NCI-H1105 (cell line): ENCODE results near the gene ROR2.
A peak's percentile ranks its signal among the peaks of the same experiment; 100 is the strongest.

Source experiments
- DNase-seq: peaks from one replicate; lab custom pipeline; 2025; lab: John Stamatoyannopoulos, UW

The ROR2 gene

DNA sequence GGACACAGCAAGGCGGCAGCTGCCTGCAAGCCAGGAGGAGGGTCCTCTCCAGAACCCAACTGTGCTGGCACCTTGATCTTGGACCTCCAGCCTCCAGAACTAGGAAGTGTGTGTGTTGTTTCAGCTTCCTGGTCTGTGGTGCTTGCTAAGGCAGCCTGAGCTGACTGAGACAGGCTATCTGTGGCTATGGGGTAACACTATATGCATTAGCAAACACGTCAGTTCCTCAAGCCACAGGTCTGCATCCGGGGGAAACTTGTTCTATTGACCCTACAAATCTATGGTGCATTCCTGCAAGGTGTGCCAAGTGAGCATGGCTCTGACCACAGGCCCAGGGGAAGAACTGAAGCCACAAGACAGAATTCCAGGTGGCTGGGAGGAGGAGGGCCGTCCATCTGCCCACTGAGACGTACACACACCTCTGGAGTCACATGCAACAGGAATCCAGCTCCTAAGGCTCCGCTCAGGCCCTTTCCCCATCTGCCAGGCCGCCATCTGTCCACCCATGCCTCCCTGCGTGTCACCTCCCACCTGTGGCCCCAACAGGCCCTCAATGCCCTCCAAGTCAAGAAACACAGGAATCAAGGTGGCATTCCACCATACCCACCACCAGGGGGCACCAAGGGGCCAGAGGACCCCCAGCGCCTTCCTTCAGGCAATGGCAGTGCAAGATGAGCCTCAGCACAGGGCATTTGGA is 174.9 kb downstream of the ROR2 start:
- peak; percentile 65 for DNase-seq

DNA sequence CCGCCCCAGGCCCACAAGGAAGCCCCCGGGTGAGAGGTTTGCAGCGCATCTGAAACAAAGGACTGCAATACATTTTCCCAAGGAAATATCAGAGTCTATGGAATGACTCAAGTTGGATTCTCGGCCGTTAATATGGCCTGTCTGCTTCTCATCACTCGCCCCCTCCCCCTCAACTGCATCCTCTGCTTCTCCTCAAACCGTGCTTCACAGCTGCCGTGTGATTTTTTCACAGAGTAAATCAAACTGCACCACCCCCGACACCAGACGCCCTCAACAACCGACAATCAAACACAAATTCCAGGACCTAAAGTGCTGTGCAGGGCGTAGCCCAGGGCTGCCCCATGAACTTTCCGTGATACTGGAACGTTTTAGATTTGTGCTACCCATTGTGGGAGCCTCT is 176.9 kb downstream of the ROR2 start:
- no peak for DNase-seq

DNA sequence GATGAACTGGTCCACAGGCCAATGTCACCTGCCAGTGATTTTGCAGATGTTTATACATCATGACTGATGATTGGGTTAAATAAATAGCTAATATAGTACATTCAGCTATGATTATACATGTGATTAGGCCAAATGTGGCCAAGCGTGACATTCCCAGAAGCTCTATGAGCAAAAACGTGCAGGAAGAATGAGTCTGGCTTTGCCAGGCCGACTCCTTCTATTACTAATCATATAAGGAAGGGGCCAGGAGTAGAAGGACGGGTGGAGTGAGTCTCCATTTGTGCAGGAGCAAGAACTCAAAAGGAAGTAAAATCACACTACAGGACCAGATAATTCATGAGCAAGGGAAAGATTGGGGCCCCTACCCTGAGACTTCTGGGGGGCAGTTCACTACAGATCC is 178.2 kb downstream of the ROR2 start:
- DNase-seq: no peak

DNA sequence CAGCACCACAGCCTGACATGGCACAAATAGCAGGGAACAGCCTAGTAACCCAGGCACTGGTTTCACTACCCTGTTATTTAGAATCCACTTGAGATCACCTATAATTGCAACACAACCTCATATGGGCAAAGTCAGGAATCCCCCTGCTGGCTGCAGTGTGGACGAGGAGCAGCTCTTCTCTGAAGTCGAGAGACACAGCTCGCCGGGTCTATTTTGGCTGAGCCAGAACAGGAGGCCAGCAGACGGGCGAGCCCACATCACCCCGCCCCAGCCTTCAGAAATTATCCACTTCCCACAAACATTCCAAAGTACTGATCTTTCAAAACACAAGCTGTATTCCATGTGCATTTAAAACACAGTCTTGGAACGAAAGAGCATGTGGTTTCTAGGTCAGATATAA is 179.0 kb downstream of the ROR2 start:
- DNase-seq: no peak

DNA sequence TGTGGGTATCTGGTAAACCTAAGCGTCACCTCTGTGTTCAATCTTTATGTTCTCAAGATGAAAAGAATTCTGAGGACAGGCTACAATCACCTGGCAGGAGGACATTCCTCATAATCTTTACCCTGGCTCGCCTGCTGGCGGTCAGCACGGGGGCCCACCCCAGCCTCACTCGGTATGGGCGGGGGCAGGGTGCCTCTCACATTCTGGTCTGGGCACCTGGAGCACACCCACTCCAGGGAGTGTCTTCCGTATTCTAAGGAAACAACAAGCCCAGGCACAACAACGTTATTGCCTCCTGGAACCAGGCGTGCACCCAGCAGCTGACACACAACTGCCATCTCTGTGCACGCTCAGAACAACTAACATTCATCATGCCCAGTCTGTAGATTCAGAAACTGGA is 179.8 kb downstream of the ROR2 start:
- no peak for DNase-seq

DNA sequence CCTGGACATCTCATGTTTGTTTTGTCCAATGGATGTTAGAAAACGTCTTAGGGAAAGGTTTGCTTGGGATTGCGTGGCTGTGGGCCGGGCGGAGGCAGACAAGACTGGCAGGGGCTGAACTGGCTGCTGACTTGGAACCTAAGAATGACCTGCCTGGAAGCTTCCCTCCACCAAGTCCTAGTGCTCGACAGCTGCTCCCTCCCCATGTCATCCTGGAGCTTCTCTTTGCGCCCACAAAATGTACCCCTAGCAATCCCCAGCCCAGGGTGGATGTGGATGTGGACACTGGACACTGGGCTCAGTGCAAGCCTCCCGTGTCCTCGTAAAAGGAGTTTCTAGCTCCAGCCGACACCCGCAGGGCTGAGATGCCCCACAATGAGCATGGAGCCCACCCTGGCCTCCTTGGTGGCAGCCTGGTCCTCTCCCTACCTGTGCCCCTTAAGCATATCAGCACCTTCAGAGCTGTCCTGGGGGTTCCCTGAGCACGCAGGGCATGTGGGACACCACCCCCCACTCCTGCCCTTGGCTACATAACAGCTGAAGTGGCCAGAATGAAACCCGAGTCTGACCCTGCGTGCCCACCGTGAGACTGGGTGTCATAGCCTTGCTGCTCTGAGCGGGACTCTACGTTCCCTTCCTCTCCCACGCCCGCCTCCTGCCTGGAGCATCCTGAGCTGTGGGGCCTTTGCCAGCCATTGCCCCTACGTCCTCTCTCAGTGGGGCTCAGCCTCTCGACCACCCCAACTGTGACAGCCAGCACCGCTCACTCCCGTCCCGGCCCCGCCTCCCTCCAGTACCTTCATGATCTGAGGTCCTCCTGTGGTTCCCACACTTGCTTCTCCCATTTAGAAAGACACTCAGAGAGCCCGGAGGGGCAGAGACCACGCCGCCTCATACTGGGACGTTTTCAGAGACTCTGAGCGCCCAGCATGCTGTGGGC is 180.8 kb downstream of the ROR2 start:
- DNase-seq: no peak

DNA sequence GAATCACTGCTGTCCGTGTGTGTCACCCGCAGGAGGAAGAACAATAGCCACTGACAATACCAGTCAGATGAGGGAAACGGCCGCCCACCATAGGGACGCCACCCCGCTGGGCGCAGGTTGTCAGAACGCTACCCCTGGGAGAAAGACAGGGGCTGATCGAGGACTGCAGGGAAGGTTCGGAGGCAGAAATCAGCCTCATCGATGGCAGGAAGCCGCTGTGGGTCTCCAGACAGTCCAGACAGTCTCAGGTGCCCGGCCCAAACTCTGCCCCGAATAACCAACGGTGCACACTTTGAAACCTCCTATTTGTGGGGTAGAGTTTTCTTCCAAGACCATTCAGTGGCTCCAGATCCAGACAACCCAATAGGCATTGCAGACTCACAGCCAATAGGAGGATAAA is 181.5 kb downstream of the ROR2 start:
- DNase-seq: no peak

DNA sequence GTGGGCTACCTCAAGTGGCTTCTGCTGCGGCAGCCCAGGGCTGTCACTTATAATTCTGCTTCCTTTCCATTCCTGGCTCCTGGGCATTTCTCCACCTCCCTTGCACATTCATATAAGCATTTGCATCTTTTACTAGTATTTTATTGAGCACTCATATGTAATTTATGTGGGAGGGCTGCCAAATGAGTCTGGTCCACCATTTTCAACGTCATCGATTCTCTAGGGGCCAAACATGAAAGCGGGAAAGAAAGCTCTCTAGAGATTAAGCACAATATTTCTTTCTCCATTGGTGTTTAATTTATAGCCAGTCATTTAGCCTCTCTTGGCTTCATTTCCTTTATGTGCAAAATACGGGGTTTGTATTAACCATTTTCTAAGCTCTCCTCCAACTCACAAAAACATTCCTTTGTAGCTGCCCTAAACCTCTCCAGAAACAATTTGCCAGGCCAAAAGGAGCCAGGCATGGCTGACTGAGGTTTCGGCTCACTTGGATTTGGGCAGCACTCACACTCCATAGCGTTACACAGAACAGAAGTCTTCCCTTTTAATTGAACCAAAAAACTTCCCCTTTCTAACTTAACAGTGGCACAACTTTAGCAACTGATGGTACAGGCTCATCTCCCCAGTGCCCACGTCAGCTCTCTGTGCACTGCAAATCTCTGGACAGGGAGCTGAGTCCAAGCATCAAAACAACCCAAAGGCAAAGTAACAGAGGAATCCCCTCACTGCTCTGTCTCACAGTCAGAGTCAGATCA is 183.5 kb downstream of the ROR2 start:
- no peak for DNase-seq

DNA sequence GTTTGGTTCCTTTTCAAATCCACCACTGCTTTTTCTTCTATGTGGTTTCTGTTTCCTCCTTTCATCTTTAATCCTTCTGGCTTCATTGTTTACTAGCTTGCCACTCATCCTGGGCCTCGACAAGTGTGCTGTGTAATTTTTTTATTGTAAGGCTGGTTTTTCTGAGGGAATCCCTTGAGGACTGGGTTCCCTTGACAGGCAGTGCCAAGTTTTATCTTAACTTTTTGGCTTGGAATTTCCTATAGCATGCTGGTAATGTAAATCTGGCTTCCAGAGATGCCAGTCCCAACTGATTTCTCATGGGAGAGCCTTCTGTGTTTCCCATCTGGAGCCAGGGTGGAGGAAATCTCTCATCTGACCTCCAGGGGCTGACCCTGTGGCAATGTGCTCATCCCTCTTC is 184.7 kb downstream of the ROR2 start:
- DNase-seq: no peak

DNA sequence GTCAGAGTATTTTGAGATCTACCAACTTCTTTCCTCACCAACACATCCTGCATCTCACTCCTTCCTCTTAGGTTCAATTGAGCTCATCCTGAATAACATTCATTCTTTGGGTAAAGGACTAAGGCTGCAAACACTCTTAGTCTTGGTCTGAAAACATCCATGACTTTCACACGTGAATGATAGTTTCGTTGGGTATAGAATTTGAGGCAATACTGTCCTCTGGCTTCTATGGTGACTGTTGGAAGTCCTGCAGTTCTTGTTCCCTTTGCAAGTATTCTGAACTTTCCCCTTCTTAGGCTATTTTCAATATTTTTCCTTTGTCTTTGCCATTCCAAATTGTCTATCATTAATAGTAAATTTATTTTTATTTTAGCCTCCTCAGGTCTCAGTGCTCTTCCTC is 185.4 kb downstream of the ROR2 start:
- DNase-seq: no peak

DNA sequence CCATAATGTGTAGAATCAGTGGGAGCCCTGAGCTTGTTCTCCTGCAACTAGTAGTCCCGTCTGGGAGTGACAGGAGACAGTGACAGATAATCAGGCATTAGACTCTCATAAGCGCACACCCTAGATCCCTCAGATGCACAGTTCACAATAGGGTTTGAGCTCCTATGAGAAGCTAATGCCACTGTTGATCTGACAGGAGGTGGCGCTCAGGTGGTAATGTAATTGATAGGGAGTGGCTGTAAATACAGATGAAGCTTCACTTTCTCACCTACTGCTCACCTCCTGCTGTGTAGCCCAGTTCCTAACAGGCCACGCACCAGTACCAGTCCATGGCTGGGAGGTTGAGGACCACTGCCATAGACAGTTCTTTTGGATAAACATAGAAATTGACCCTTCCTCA is 188.7 kb downstream of the ROR2 start:
- DNase-seq: no peak

DNA sequence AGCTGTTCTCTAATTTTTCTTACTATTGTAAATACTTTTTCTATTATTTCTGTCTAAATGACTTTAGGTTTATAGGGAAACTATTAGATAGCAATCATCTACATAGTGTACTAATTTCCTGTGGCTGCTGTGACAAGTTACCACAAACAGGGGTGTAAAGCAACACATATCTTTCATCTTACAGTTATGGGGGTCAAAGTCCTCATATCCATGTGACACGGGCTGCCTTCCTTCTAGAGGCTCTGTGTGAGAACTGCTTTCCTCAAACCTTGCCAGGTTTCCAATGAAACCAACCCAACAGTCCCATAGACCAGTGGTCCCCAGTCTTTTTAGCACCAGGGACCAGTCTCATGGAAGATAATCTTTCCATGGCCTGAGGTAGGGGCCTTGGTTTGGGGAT is 189.1 kb downstream of the ROR2 start:
- no peak for DNase-seq

DNA sequence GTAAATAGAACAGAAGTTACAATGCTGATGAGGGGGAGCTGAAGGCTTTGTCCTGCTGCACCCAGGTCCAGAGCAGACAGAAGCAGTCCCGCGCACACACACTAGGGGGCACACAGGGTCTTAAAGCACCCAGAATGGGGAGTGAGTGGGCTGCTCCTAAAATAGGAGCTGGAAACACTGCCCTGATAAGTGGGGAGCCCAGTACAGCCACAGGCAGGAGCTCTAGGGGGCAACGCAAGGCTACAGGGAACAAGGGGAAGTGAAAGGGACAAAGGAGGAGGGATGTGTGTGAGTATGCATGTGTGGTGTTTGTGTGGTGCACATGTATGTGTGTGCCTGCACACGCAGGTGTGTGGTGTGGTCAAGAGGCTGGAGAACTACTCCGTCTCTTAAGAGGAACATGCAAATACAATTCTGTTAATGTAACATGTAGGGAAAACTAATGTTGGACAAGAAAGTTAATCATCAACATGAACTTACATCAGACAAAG is 191.5 kb downstream of the ROR2 start:
- no peak for DNase-seq

DNA sequence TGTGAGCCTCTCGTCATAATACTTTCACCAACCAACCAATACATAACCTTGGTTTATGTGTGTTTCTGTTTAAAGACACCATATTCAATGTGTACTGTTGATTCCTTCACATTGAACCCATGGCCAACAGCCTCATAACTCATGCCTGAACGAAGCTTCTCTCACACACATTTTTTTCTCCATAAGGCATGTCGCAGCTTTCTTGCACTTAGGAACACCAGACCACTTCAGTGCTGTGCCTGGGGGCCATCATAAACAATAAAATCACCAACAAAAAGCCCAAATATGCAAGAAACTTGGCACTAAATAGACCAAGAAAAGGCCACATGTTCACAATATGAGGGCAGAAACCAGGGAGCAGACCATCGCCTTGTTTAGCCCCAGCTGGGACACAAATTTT is 192.2 kb downstream of the ROR2 start:
- DNase-seq: no peak

DNA sequence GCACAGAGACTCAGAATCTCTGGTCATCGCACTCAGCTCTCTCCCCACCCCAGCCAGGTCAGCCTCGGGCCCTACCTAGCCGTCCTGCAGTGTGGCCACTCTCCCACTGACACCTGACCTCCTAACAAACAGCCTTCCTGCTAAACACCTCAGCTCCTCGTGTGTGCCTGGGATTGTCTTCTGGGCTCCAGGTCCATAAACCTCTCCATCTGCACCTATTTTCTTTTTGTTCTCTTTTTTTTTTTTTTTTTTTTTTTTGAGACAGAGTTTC is 193.6 kb downstream of the ROR2 start:
- DNase-seq: no peak

DNA sequence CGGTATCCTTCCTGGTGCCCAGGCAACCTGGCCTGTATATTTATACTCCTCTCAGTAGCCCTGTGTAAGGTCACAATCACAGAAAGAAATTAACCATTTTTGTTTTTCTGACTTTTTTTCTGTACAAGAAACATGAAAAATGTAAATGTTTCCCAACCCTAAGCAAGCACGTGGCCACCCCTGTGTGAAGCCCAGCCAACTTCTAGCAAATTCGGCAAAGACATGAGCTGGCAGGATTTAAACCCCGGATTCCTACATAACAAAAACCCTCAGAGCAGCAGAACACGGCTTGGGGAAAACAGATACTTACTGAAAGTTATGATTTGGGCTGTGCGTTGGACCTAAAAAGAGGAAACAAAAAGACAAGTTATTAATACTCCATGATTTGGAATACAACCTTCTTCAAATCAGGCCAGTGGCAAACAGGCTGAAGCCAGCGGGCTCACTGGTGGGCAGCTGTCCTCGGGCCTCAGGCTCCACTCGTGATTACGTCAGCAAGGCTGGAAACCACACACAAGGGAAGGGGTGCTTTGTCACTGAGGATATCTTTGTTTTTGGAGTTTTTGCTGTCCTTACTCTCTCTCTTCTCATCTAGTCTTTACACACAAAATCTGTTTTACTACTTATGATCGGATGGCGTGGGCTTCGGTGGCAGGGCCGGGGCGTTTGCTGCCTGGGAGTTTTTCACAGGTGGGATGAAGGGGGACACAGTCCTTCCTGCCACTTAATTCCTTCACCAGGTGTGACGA is 194.1 kb downstream of the ROR2 start:
- no peak for DNase-seq

DNA sequence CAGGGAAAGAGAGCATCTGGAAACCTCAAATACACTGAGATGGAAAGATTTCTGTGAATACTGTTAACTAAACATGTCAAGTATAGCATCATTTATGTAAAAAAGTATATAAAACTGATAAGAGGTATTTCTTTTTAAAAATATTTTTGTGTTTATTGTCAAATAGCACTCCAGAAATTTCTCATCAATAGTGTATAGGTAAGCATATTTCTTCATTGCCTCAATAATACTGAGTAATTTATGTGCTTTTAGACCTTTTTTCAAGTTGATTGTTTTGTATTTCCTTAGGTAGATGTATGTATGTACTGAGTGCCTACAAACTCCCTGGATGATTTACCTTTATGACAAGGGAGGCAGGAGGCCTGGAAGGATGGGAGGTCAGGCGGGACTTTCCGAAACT is 196.3 kb downstream of the ROR2 start:
- no peak for DNase-seq

DNA sequence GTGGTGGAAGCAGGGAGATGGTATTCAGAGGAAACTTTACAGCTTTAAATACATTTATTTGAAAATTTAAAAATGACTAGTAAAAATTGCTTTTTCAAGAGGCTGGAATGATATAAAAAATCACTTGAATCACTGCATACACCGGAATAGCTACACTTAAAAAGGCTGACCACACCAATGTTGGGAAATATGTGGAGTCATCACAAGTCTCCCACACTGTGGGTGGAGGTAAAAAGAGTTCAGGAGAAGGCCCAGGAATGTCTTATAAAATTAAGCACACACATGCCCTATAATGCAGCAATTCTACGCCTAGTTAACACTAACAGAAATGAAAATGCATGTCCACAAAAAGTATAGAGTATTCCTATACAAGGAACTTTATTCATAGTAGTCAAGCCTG is 198.1 kb downstream of the ROR2 start:
- no peak for DNase-seq

DNA sequence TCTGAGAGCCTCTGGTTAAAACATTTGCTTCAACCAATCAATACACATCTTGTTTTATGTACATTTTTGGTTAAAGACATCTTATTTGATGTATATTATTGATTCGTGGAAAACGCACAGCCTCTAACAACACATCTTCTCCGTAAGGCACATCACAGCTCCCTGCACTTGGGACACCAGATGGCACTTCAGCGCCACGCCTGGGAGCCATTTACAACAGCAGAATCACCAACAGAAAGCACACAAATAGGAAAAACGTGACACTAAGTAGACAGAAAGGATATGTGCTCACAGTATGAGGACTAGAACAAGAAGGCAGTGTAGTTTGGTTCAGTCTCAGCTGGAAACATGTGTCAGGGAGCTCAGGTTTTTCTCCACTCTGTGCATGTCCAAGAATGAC is 199.7 kb downstream of the ROR2 start:
- no peak for DNase-seq

DNA sequence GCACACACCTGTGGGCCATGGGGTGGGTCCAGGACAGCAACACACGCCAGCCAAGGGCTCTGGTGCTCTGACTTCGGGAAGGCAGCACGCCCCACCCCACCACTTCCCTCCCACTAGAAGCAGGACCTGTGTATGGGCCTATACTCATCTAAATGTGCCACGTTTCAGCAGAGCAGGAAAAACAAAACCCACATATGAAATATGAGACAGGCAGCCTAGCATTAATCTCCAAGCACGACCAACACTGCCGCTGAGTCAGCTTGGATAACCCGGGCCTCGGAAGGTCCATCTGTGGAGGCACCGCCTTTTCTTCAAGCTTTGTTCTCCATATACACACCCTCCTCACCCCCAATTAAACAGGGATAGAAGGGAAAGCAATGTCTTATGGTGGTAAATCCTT is 203.1 kb downstream of the ROR2 start:
- no peak for DNase-seq

DNA sequence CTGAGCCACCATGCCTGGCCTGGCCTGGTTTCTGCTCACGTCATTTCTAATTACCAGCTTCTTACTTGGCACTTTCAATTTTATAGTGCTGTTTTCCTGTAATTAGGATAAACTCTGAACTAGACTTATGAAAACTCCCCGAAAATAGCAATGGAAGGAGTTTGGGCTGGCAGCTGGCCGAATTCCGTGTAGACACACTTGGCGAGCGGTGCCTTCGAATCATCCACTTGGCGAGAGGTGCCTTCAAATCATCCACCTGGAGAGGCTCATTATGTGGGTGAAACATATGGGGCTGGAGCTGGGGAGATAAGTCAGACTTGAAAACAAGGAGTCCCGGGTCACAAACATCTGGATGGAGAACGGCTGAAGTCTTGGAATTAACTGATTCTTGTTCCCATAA is 203.7 kb downstream of the ROR2 start:
- DNase-seq: no peak

DNA sequence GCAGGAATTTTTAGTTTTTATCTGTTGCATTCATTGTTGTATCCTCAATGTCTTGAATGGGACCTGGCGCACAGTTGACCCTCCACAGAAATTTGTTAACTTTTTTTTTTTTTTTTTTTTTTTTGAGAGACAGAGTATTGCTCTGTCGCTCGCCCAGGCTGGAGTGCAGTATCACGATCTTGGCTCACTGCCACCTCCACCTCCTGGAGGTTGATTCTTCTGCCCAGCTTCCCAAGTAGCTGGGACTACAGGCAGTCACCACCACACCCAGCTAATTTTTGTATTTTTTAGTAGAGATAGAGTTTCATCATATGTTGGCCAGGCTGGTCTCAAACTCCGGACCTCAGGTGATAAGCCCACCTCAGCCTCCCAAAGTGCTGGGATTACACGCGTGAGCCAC is 205.9 kb downstream of the ROR2 start:
- no peak for DNase-seq
